GM18505 (cell line): Measurements from ENCODE around the gene CCDC149.

ENCODE experiments used
- ATAC-seq: cut with Tn5 transposase; IDR thresholded peaks from one replicate; pipeline ENCODE4 v1.9.1; 2021; ENCODE audit not compliant: unreplicated experiment
- POLR2A ChIP-seq: IDR thresholded peaks from 4 replicates; pipeline ENCODE4 v1.6.1; 2011; ENCODE audit warnings: borderline replicate concordance; ENCODE audit not compliant: insufficient read depth, insufficient read length; ENCODE audit errors: extremely low read depth

The CCDC149 gene

GRCh38 chr4:24912252-24913118 is at the start of gene CCDC149:
CCDC149 (minus strand) TSS chr4:24913042; CDS start chr4:24912864, 178 bp downstream.
- no peak for TF ChIP-seq POLR2A
- no peak for ATAC-seq

- ATAC-seq = no peak
- no peak for TF ChIP-seq POLR2A
These were observed 45.0 kb upstream of the CCDC149 start for GRCh38 chr4:24957886-24958285.

GRCh38 chr4:24956763-24957162 is 43.9 kb upstream of the CCDC149 start:
- TF ChIP-seq POLR2A = no peak
- ATAC-seq = no peak

GRCh38 chr4:24956091-24956490 is 43.2 kb upstream of the CCDC149 start:
- no peak for TF ChIP-seq POLR2A
- ATAC-seq = no peak

- TF ChIP-seq POLR2A = no peak
- no peak for ATAC-seq
These were observed 39.8 kb upstream of the CCDC149 start for GRCh38 chr4:24952667-24953066.

- no peak for TF ChIP-seq POLR2A
- no peak for ATAC-seq
These were observed 37.1 kb upstream of the CCDC149 start for GRCh38 chr4:24949970-24950369.

GRCh38 chr4:24937917-24938281 is 25.1 kb upstream of the CCDC149 start:
- no peak for ATAC-seq
- no peak for TF ChIP-seq POLR2A

GRCh38 chr4:24937176-24937916 is 24.5 kb upstream of the CCDC149 start:
- no peak for TF ChIP-seq POLR2A
- no peak for ATAC-seq

GRCh38 chr4:24935856-24936255 is 23.0 kb upstream of the CCDC149 start:
- ATAC-seq = no peak

GRCh38 chr4:24934311-24934710 is 21.5 kb upstream of the CCDC149 start:
- ATAC-seq = no peak
- no peak for TF ChIP-seq POLR2A

More at GRCh38 chr4:24935856-24936255, 23.0 kb upstream of the CCDC149 start:
- no peak for TF ChIP-seq POLR2A

- TF ChIP-seq POLR2A = no peak
- no peak for ATAC-seq
These were observed 20.9 kb upstream of the CCDC149 start for GRCh38 chr4:24933684-24934275.

- ATAC-seq = no peak
- TF ChIP-seq POLR2A = no peak
These were observed 19.8 kb upstream of the CCDC149 start for GRCh38 chr4:24932515-24933225.

GRCh38 chr4:24930151-24930550 is 17.3 kb upstream of the CCDC149 start:
- ATAC-seq = no peak
- TF ChIP-seq POLR2A = no peak
